Hematopoietic multipotent progenitor cell treated with erythropoietin and hydrocortisone succinate and interleukin-3 and kit ligand, for 17 days (in vitro differentiated cells): ENCODE results near the gene CIITA.
"Not testable (repeated sequence)": the region's sequence is repeated elsewhere in the genome, so short reads cannot be mapped to it uniquely, and the experiment has no call there.

Experiments used
- DNase-seq: peaks from one replicate; pipeline ENCODE4 v3.0.0-alpha.2; 2015; ENCODE audit warnings: low spot score

The CIITA gene

GRCh38 chr16:10876799-10877341 is at the start of gene CIITA:
TSS of gene CIITA (plus strand) at chr16:10877202. CDS start at chr16:10877331, 129 bp downstream.
- no peak for DNase-seq

GRCh38 chr16:10827691-10828341 is 49.2 kb upstream of the CIITA start:
- no peak for DNase-seq

GRCh38 chr16:10828851-10829366 is 48.1 kb upstream of the CIITA start:
- DNase-seq: no peak

- not testable (repeated sequence) for DNase-seq
These were observed 47.5 kb upstream of the CIITA start for GRCh38 chr16:10829390-10830098.

GRCh38 chr16:10830240-10830639 is 46.8 kb upstream of the CIITA start:
- not testable (repeated sequence) for DNase-seq

- no peak for DNase-seq
These were observed 44.8 kb upstream of the CIITA start for GRCh38 chr16:10831894-10832886.

- DNase-seq: no peak
These were observed 43.7 kb upstream of the CIITA start for GRCh38 chr16:10833271-10833670.

- no peak for DNase-seq
These were observed 42.9 kb upstream of the CIITA start for GRCh38 chr16:10834130-10834529.

GRCh38 chr16:10834766-10835165 is 42.2 kb upstream of the CIITA start:
- DNase-seq: no peak

GRCh38 chr16:10835281-10835931 is 41.6 kb upstream of the CIITA start:
- no peak for DNase-seq

GRCh38 chr16:10836174-10836853 is 40.7 kb upstream of the CIITA start:
- no peak for DNase-seq

GRCh38 chr16:10838621-10839278 is 38.3 kb upstream of the CIITA start:
- DNase-seq: no peak

GRCh38 chr16:10839279-10839666 is 37.7 kb upstream of the CIITA start:
- no peak for DNase-seq

- DNase-seq: no peak
These were observed 36.3 kb upstream of the CIITA start for GRCh38 chr16:10840703-10841102.

GRCh38 chr16:10846213-10846998 is 30.6 kb upstream of the CIITA start:
- no peak for DNase-seq

- DNase-seq: no peak
These were observed 29.8 kb upstream of the CIITA start for GRCh38 chr16:10847176-10847575.

GRCh38 chr16:10849736-10850477 is 27.1 kb upstream of the CIITA start:
- no peak for DNase-seq

- no peak for DNase-seq
These were observed 26.5 kb upstream of the CIITA start for GRCh38 chr16:10850478-10850850.

- DNase-seq: no peak
These were observed 25.5 kb upstream of the CIITA start for GRCh38 chr16:10851512-10851911.
